Neuronal stem cell (in vitro differentiated cells): Measurements from ENCODE around the gene PNPLA3.

ENCODE experiments used
- DNase-seq: peaks from one replicate; pipeline ENCODE4 v3.0.0-alpha.2; 2013; ENCODE audit warnings: low spot score
- H2AFZ ChIP-seq: one replicate; pipeline ENCODE4 v1.6.1; 2013; ENCODE audit warnings: mild to moderate bottlenecking, low read length, inconsistent platforms
- H2AK5ac ChIP-seq: 2 replicates; pipeline ENCODE4 v1.6.1; 2013; ENCODE audit warnings: low read depth, mild to moderate bottlenecking, inconsistent platforms, low read length, moderate library complexity, mixed read lengths
- H2BK120ac ChIP-seq: 2 replicates; pipeline ENCODE4 v1.6.1; 2013; ENCODE audit warnings: low read depth, mild to moderate bottlenecking, inconsistent platforms, low read length, moderate library complexity, mixed read lengths
- H2BK12ac ChIP-seq: one replicate; pipeline ENCODE4 v1.6.1; 2013; ENCODE audit warnings: low read length, inconsistent platforms
- H2BK15ac ChIP-seq: 2 replicates; pipeline ENCODE4 v1.6.1; 2013; ENCODE audit warnings: mild to moderate bottlenecking, low read length, inconsistent platforms, mixed read lengths
- H2BK5ac ChIP-seq: one replicate; pipeline ENCODE4 v1.6.1; 2013; ENCODE audit warnings: inconsistent platforms, mild to moderate bottlenecking, low read length, moderate library complexity
- H3K14ac ChIP-seq: one replicate; pipeline ENCODE4 v1.6.1; 2013; ENCODE audit warnings: low read length, inconsistent platforms
- H3K18ac ChIP-seq: 2 replicates; pipeline ENCODE4 v1.6.1; 2013; ENCODE audit warnings: low read length, inconsistent platforms
- H3K23ac ChIP-seq: 2 replicates; pipeline ENCODE4 v1.6.1; 2013; ENCODE audit warnings: low read depth, mild to moderate bottlenecking, mixed read lengths, low read length, inconsistent platforms; ENCODE audit not compliant: poor library complexity
- H3K27ac ChIP-seq: replicated peaks from 3 replicates; pipeline ENCODE4 v1.5.1; 2013; ENCODE audit warnings: low read length, inconsistent platforms
- H3K27me3 ChIP-seq, 3 experiments: 2 replicates each; pipeline ENCODE4 v1.6.1; 2013; ENCODE audit warnings: low read length in 3 of 3, mild to moderate bottlenecking in 2 of 3, inconsistent platforms in 1 of 3, low read depth in 1 of 3, mixed read lengths in 1 of 3, moderate library complexity in 1 of 3; ENCODE audit not compliant: control insufficient read depth in 3 of 3, insufficient read depth in 3 of 3
- H3K36me3 ChIP-seq, 2 donors: replicated peaks in 1 of 2; 2 replicates each; pipeline ENCODE4 v1.6.1; 2013; ENCODE audit warnings: low read length in 2 of 2; ENCODE audit not compliant: control insufficient read depth in 2 of 2, insufficient read depth in 2 of 2
- H3K4ac ChIP-seq: 2 replicates; pipeline ENCODE4 v1.6.1; 2013; ENCODE audit warnings: inconsistent platforms, mild to moderate bottlenecking, low read length, moderate library complexity
- H3K4me1 ChIP-seq, 2 donors: 1 replicate in 1 of 2; 2 replicates in 1 of 2; pipeline ENCODE4 v1.6.1; 2013; ENCODE audit warnings: low read length in 2 of 2, low read depth in 1 of 2; ENCODE audit not compliant: control insufficient read depth in 2 of 2, insufficient read depth in 1 of 2
- H3K4me2 ChIP-seq: one replicate; pipeline ENCODE4 v1.6.1; 2013; ENCODE audit warnings: mild to moderate bottlenecking, low read length, inconsistent platforms; ENCODE audit not compliant: insufficient read depth, poor library complexity, severe bottlenecking
- H3K4me3 ChIP-seq, 2 donors: 2 replicates each; pipeline ENCODE4 v1.5.1; 2013; ENCODE audit warnings: low read length in 2 of 2, mild to moderate bottlenecking in 2 of 2, inconsistent platforms in 1 of 2, moderate library complexity in 1 of 2
- H3K79me1 ChIP-seq: one replicate; pipeline ENCODE4 v1.6.1; 2013; ENCODE audit warnings: low read depth, mild to moderate bottlenecking, inconsistent platforms, low read length, moderate library complexity
- H3K9ac ChIP-seq: one replicate; pipeline ENCODE4 v1.6.1; 2013; ENCODE audit warnings: mild to moderate bottlenecking, low read depth, low read length, inconsistent platforms; ENCODE audit not compliant: poor library complexity
- H3K9me3 ChIP-seq, 2 donors: replicated peaks in 1 of 2; 2 replicates each; pipeline versions ENCODE3 to v1.6.1; 2013; ENCODE audit warnings: low read length in 2 of 2, mild to moderate bottlenecking in 2 of 2, inconsistent platforms in 1 of 2, low read depth in 1 of 2, mixed read lengths in 1 of 2, moderate library complexity in 1 of 2; ENCODE audit not compliant: control insufficient read depth in 2 of 2, insufficient read depth in 1 of 2
- H4K8ac ChIP-seq: one replicate; pipeline ENCODE4 v1.6.1; 2013; ENCODE audit warnings: low read depth, mild to moderate bottlenecking, inconsistent platforms, low read length, moderate library complexity
- H4K91ac ChIP-seq: one replicate; pipeline ENCODE4 v1.6.1; 2013; ENCODE audit warnings: low read length, low read depth, mild to moderate bottlenecking, inconsistent platforms; ENCODE audit not compliant: poor library complexity
- WGBS, 2 donors: extraction: QIAGEN DNeasy Blood & Tissue Kit; methylation state at CpG; one replicate each; pipeline ENCODE4 v1.1.7; 2013; ENCODE audit warnings: missing lambda C conversion rate in 2 of 2, mixed read lengths in 1 of 2; ENCODE audit not compliant: insufficient read length in 2 of 2, insufficient replicate concordance in 1 of 2; ENCODE audit errors: extremely low coverage in 2 of 2; 5-methylcytosine and 5-hydroxymethylcytosine counted together

PNPLA3 gene

DNA sequence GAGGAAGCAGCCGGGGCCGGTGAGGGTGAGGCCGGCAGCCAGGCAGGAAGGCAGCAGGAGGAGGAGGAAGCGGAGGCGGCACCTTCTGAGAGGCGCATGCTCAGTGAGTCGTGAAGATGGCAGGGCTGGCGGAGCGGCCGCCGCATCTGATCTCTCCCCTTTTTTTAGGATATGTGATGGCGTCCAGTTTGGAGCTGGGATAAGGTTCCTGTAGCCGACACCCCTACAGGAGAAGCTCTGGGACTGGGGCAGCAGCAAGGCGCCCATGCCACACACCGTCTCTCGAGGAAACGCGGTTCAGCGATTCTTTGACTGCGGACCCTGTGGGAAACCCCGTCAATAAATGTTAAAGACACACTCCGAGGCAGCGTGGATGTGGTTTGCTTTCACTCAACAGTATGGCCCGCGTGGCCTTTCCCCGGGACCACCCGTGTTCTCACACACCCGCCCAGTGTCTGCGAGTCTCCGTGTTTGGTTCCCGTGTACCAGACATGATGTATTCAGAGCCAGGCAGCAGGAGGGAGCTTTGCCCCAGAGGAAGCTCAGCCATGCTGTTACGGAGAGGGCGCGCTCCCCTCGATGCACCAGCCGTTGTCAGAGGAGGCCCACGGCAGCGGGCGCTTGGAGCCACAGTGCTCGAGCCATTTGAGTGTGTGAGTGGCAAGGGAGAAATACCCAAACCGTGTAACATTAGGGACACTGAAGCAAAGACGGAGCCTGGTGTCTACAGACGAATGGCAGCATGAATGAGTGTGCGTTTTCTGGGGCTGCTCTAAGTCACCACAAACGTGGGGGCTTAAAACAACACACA, 72.8 kb downstream of the PNPLA3 start:
- no peak for DNase-seq

DNA sequence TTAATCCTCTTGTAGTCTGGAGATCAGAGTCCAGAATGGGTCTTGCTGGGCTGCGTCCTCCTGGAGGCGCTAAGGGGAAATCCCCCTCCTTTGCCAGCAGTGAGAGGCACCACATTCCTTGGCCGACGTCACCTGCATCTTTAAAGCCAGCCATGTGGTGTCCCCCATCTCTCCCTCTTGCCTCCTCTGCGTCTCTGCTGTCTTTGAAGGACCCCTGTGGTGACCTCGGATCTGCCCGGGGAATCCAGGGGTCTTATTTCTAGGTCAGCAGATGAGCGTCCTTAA, 73.3 kb downstream of the PNPLA3 start:
- H3K18ac ChIP-seq = no peak overlapping the region
- H3K4ac ChIP-seq = no peak overlapping the region
- no peak overlapping the region for H2BK12ac ChIP-seq
- no peak overlapping the region for H3K9ac ChIP-seq
- no peak overlapping the region for H2BK120ac ChIP-seq
- H4K91ac ChIP-seq = no peak overlapping the region
- H3K4me2 ChIP-seq = no peak overlapping the region
- no peak overlapping the region for H2BK15ac ChIP-seq
- DNase-seq = no peak
- no peaks in the 10 kb centered on the region for H3K27me3 ChIP-seq
- H2AK5ac ChIP-seq = no peak overlapping the region
- no peaks in the 10 kb centered on the region for H3K4me1 ChIP-seq
- H3K4me3 ChIP-seq = no peak overlapping the region
- H3K23ac ChIP-seq = no peak overlapping the region
- H3K9me3 ChIP-seq = no peaks in the 10 kb centered on the region
- no CpG with 5 or more reads among the region's 8 CpGs for WGBS, 2 donors
- no peaks in the 10 kb centered on the region for H3K79me1 ChIP-seq
- no peak overlapping the region for H3K27ac ChIP-seq
- H2AFZ ChIP-seq = no peak overlapping the region
- no peak overlapping the region for H4K8ac ChIP-seq
- no peak overlapping the region for H2BK5ac ChIP-seq
- no peak overlapping the region for H3K14ac ChIP-seq
- peaks cover 28 to 82% of the 10 kb centered on the region in 2 donors for H3K36me3 ChIP-seq

More for the DNA sequence above, 72.8 kb downstream of the PNPLA3 start:
- Histone ChIP-seq H2BK12ac (no peak overlapping the region), H3K9ac (peak overlapping the region; percentile 63), H3K18ac (peak overlapping the region; percentile 32), H3K79me1 (no peaks in the 10 kb centered on the region), H2AFZ (no peak overlapping the region), H2BK15ac (no peak overlapping the region), H3K4me3 (no peak overlapping the region), H2BK120ac (no peak overlapping the region), H3K27ac (no peak overlapping the region), H2AK5ac (no peak overlapping the region), H2BK5ac (no peak overlapping the region), H3K4ac (no peak overlapping the region), H3K23ac (peak overlapping the region; percentile 8), H3K9me3 (no peaks in the 10 kb centered on the region), H3K14ac (no peak overlapping the region), H4K91ac (no peak overlapping the region), H3K36me3 (peaks cover 32 to 87% of the 10 kb centered on the region in 2 donors), H3K27me3 (no peaks in the 10 kb centered on the region), H4K8ac (no peak overlapping the region), H3K4me2 (no peak overlapping the region), H3K4me1 (no peaks in the 10 kb centered on the region)
- no CpG with 5 or more reads among the region's 45 CpGs for WGBS, 2 donors
